Naive B cell (primary cell): ENCODE results near the gene TASP1. TPM values are rescaled to one million over a fixed set of nuclear protein-coding genes. Genes with fewer than 3 reads are reported as not detected.

Experiments used
- ATAC-seq, 2 donors: fragments of 150-1000 bp; cut with Tn5 transposase; 2 replicates each; pipeline ENCODE4 v1.10.0; 2021; ENCODE audit warnings: low read depth in 2 of 2, mild to moderate bottlenecking in 2 of 2, moderate library complexity in 2 of 2
- DNase-seq: peaks from one replicate; pipeline ENCODE4 v3.0.0; 2022
- H3K27ac Mint-ChIP-seq, 6 donors: one replicate each; pipeline ENCODE4 v1.8.0; 2020 to 2022; ENCODE audit warnings: mild to moderate bottlenecking in 6 of 6, mixed read lengths in 6 of 6, moderate library complexity in 5 of 6, inconsistent platforms in 2 of 6
- H3K27me3 Mint-ChIP-seq, 3 donors: one replicate each; pipeline ENCODE4 v1.8.0; 2021 to 2022; ENCODE audit warnings: mixed read lengths in 3 of 3, mild to moderate bottlenecking in 1 of 3
- H3K36me3 Mint-ChIP-seq, 2 donors: one replicate each; pipeline ENCODE4 v1.8.0; 2020 to 2022; ENCODE audit warnings: mixed read lengths in 2 of 2, inconsistent platforms in 1 of 2, mild to moderate bottlenecking in 1 of 2
- H3K4me1 Mint-ChIP-seq, 3 donors: one replicate each; pipeline ENCODE4 v1.8.0; 2020 to 2022; ENCODE audit warnings: mixed read lengths in 3 of 3, inconsistent platforms in 1 of 3, mild to moderate bottlenecking in 1 of 3, moderate library complexity in 1 of 3
- H3K4me3 Mint-ChIP-seq, 8 donors: one replicate each; pipeline ENCODE4 v1.8.0; 2020 to 2022; ENCODE audit warnings: mild to moderate bottlenecking in 8 of 8, mixed read lengths in 8 of 8, moderate library complexity in 8 of 8, inconsistent platforms in 2 of 8
- H3K9me3 Mint-ChIP-seq, 7 donors: one replicate each; pipeline ENCODE4 v1.8.0; 2020 to 2022; ENCODE audit warnings: mixed read lengths in 7 of 7, mild to moderate bottlenecking in 5 of 7, inconsistent platforms in 2 of 7, moderate library complexity in 1 of 7
- polyA plus RNA-seq, 6 donors: library from polyadenylated mRNA; unstranded; fragments of 300-500 nt; fragmentation: Illumina TruSeq; gene quantifications; one replicate each; pipeline ENCODE4 v1.2.3, GENCODE V29; 2021; ENCODE audit warnings: low read depth in 6 of 6

The TASP1 gene
- polyA plus RNA-seq, 6 donors from 2014 or later: 12.8 to 20.7 (median 15.0) TPM

- Mint-ChIP-seq H3K4me1 (no peaks in the 10 kb centered on the region), H3K4me3 (no peak overlapping the region), H3K27ac (no peak overlapping the region), H3K36me3 (peaks cover 23 to 28% of the 10 kb centered on the region in 2 donors), H3K9me3 (no peaks in the 10 kb centered on the region), H3K27me3 (no peaks in the 10 kb centered on the region)
- ATAC-seq (no peak), DNase-seq (no peak)
These were observed 103.1 kb downstream of the TASP1 start for GRCh38 chr20:13535627-13536026.

- no peak overlapping the region for H3K4me3 Mint-ChIP-seq
These were observed 104.8 kb downstream of the TASP1 start for GRCh38 chr20:13533946-13534345.

GRCh38 chr20:13530146-13530545 lies 108.6 kb downstream of the TASP1 start:
- H3K27me3 Mint-ChIP-seq: no peaks in the 10 kb centered on the region
- no peak overlapping the region for H3K4me3 Mint-ChIP-seq
- H3K4me1 Mint-ChIP-seq: peaks cover 0 to 6% (median 0%) of the 10 kb centered on the region in 3 donors
- H3K36me3 Mint-ChIP-seq: peaks cover 36 to 45% of the 10 kb centered on the region in 2 donors
- ATAC-seq: no peak
- H3K9me3 Mint-ChIP-seq: peaks cover 0 to 5% (median 0%) of the 10 kb centered on the region in 7 donors
- no peak for DNase-seq
- H3K27ac Mint-ChIP-seq: peak overlapping the region in 2 of 6 donors; percentile 11 to 54

More at GRCh38 chr20:13533946-13534345, 104.8 kb downstream of the TASP1 start:
- H3K4me1 Mint-ChIP-seq: no peaks in the 10 kb centered on the region
- no peaks in the 10 kb centered on the region for H3K9me3 Mint-ChIP-seq
- DNase-seq: no peak
- ATAC-seq: no peak
- H3K27me3 Mint-ChIP-seq: no peaks in the 10 kb centered on the region
- H3K36me3 Mint-ChIP-seq: peaks cover 23 to 28% of the 10 kb centered on the region in 2 donors
- no peak overlapping the region for H3K27ac Mint-ChIP-seq

- H3K36me3 Mint-ChIP-seq: peaks cover 30 to 49% of the 10 kb centered on the region in 2 donors
- ATAC-seq (no peak), DNase-seq (no peak)
- H3K4me3 Mint-ChIP-seq: no peak overlapping the region
- peaks cover 0 to 6% (median 0%) of the 10 kb centered on the region in 3 donors for H3K4me1 Mint-ChIP-seq
- no peaks in the 10 kb centered on the region for H3K27me3 Mint-ChIP-seq
- H3K27ac Mint-ChIP-seq: no peak overlapping the region
- H3K9me3 Mint-ChIP-seq: peaks cover 0 to 16% (median 5%) of the 10 kb centered on the region in 7 donors
These were observed 112.2 kb downstream of the TASP1 start for GRCh38 chr20:13526551-13526950.

GRCh38 chr20:13525225-13525940 lies 113.3 kb downstream of the TASP1 start:
- Mint-ChIP-seq H3K9me3 (peaks cover 0 to 16% (median 5%) of the 10 kb centered on the region in 7 donors), H3K4me1 (peaks cover 0 to 6% (median 0%) of the 10 kb centered on the region in 3 donors), H3K27ac (no peak overlapping the region), H3K4me3 (no peak overlapping the region), H3K27me3 (no peaks in the 10 kb centered on the region), H3K36me3 (peaks cover 32 to 45% of the 10 kb centered on the region in 2 donors)
- ATAC-seq (no peak), DNase-seq (no peak)

- Mint-ChIP-seq H3K36me3 (peaks cover 32 to 45% of the 10 kb centered on the region in 2 donors), H3K27me3 (no peaks in the 10 kb centered on the region), H3K9me3 (peaks cover 0 to 16% (median 5%) of the 10 kb centered on the region in 7 donors), H3K4me1 (peaks cover 0 to 6% (median 0%) of the 10 kb centered on the region in 3 donors), H3K4me3 (no peak overlapping the region), H3K27ac (no peak overlapping the region)
- DNase-seq: no peak
- no peak for ATAC-seq
These were observed 114.4 kb downstream of the TASP1 start for GRCh38 chr20:13524339-13524738.

- no peak for ATAC-seq
- peak overlapping the region in 1 of 6 donors; percentile 6 for H3K27ac Mint-ChIP-seq
These were observed 120.9 kb downstream of the TASP1 start for GRCh38 chr20:13517831-13518230.

GRCh38 chr20:13515796-13516558 lies 122.8 kb downstream of the TASP1 start:
- DNase-seq: no peak
- no peak overlapping the region for H3K4me3 Mint-ChIP-seq
- H3K27ac Mint-ChIP-seq: no peak overlapping the region
- no peak for ATAC-seq
- H3K4me1 Mint-ChIP-seq: no peaks in the 10 kb centered on the region
- peaks cover 32 to 38% of the 10 kb centered on the region in 2 donors for H3K36me3 Mint-ChIP-seq
- peaks cover 0 to 11% (median 0%) of the 10 kb centered on the region in 7 donors for H3K9me3 Mint-ChIP-seq
- H3K27me3 Mint-ChIP-seq: no peaks in the 10 kb centered on the region

More at GRCh38 chr20:13517831-13518230, 120.9 kb downstream of the TASP1 start:
- no peak for DNase-seq
- Mint-ChIP-seq H3K4me1 (no peaks in the 10 kb centered on the region), H3K27me3 (no peaks in the 10 kb centered on the region), H3K9me3 (peaks cover 0 to 10% (median 5%) of the 10 kb centered on the region in 7 donors), H3K36me3 (peaks cover 44 to 46% of the 10 kb centered on the region in 2 donors), H3K4me3 (no peak overlapping the region)

- H3K4me3 Mint-ChIP-seq: no peak overlapping the region
- peaks cover 0 to 16% (median 4%) of the 10 kb centered on the region in 7 donors for H3K9me3 Mint-ChIP-seq
- peaks cover 38 to 39% of the 10 kb centered on the region in 2 donors for H3K36me3 Mint-ChIP-seq
- no peaks in the 10 kb centered on the region for H3K27me3 Mint-ChIP-seq
- DNase-seq: no peak
- H3K27ac Mint-ChIP-seq: no peak overlapping the region
- H3K4me1 Mint-ChIP-seq: no peaks in the 10 kb centered on the region
- ATAC-seq: no peak
These were observed 123.4 kb downstream of the TASP1 start for GRCh38 chr20:13515291-13515690.

GRCh38 chr20:13510837-13511488 lies 127.8 kb downstream of the TASP1 start:
- H3K27me3 Mint-ChIP-seq: no peaks in the 10 kb centered on the region
- no peak for ATAC-seq
- H3K4me1 Mint-ChIP-seq: peaks cover 3 to 7% (median 3%) of the 10 kb centered on the region in 3 donors
- DNase-seq: no peak
- peaks cover 0 to 32% (median 19%) of the 10 kb centered on the region in 7 donors for H3K9me3 Mint-ChIP-seq
- H3K36me3 Mint-ChIP-seq: peaks cover 37 to 57% of the 10 kb centered on the region in 2 donors
- H3K4me3 Mint-ChIP-seq: no peak overlapping the region
- H3K27ac Mint-ChIP-seq: peak overlapping the region in 1 of 6 donors; percentile 24

- H3K36me3 Mint-ChIP-seq: peaks cover 47 to 59% of the 10 kb centered on the region in 2 donors
- peaks cover 11 to 55% (median 43%) of the 10 kb centered on the region in 7 donors for H3K9me3 Mint-ChIP-seq
These were observed 131.1 kb downstream of the TASP1 start for GRCh38 chr20:13507646-13508045.

GRCh38 chr20:13501500-13501899 lies 137.2 kb downstream of the TASP1 start:
- H3K36me3 Mint-ChIP-seq: peaks cover 77 to 80% of the 10 kb centered on the region in 2 donors
- no peak overlapping the region for H3K27ac Mint-ChIP-seq
- DNase-seq: no peak
- H3K4me1 Mint-ChIP-seq: peaks cover under 1 to 12% (median under 1%) of the 10 kb centered on the region in 3 donors
- no peak for ATAC-seq
- no peaks in the 10 kb centered on the region for H3K27me3 Mint-ChIP-seq
- H3K4me3 Mint-ChIP-seq: no peak overlapping the region
- peaks cover 15 to 95% (median 57%) of the 10 kb centered on the region in 7 donors for H3K9me3 Mint-ChIP-seq

More at GRCh38 chr20:13507646-13508045, 131.1 kb downstream of the TASP1 start:
- ATAC-seq (no peak), DNase-seq (no peak)
- peak overlapping the region in 1 of 6 donors; percentile 50 for H3K27ac Mint-ChIP-seq
- no peak overlapping the region for H3K4me3 Mint-ChIP-seq
- peaks cover 3 to 15% (median 3%) of the 10 kb centered on the region in 3 donors for H3K4me1 Mint-ChIP-seq
- no peaks in the 10 kb centered on the region for H3K27me3 Mint-ChIP-seq

GRCh38 chr20:13494019-13494418 lies 144.7 kb downstream of the TASP1 start:
- peaks cover 11 to 16% of the 10 kb centered on the region in 2 donors for H3K36me3 Mint-ChIP-seq
- H3K27ac Mint-ChIP-seq: no peak overlapping the region
- no peak overlapping the region for H3K4me3 Mint-ChIP-seq
- no peak for ATAC-seq
- H3K27me3 Mint-ChIP-seq: no peaks in the 10 kb centered on the region
- DNase-seq: no peak
- H3K9me3 Mint-ChIP-seq: peaks cover under 1 to 22% (median 8%) of the 10 kb centered on the region in 7 donors
- no peaks in the 10 kb centered on the region for H3K4me1 Mint-ChIP-seq
